Mucosa of descending colon (tissue), 3 donors: Measurements from ENCODE around the gene RPGRIP1. TPM values are rescaled to one million over a fixed set of nuclear protein-coding genes. Genes with fewer than 3 reads are reported as not detected.
"Not testable (repeated sequence)": the region's sequence is repeated elsewhere in the genome, so short reads cannot be mapped to it uniquely, and the experiment has no call there.

Experiments
- ATAC-seq: fragments of 200-7000 bp; cut with Tn5 transposase; one replicate; pipeline ENCODE4 v1.9.1; 2020; ENCODE audit warnings: mild to moderate bottlenecking, moderate library complexity
- DNase-seq, 3 donors: peaks; one replicate each; pipeline ENCODE4 v3.0.0-alpha.2; 2020
- H3K36me3 ChIP-seq: fragments of 200-600 bp; one replicate; pipeline ENCODE4 v1.8.0; 2021; ENCODE audit warnings: low read depth, mild to moderate bottlenecking
- H3K4me1 ChIP-seq: fragments of 200-600 bp; one replicate; pipeline ENCODE4 v1.8.0; 2021; ENCODE audit warnings: low read depth, mild to moderate bottlenecking
- H3K4me3 ChIP-seq: fragments of 200-600 bp; one replicate; pipeline ENCODE4 v1.8.0; 2021; ENCODE audit warnings: mild to moderate bottlenecking
- H3K9me3 ChIP-seq: fragments of 200-600 bp; one replicate; pipeline ENCODE4 v1.8.0; 2021; ENCODE audit warnings: mild to moderate bottlenecking
- intact Hi-C, 2 donors: fragments of 100-400 bp; cut with DNase I in 1 of 2; cut with micrococcal nuclease in 1 of 2; formaldehyde crosslinking; loops; one replicate each; pipeline versions ENCODE4 v1.11.0 to v1.11.1; 2022; cut with DNase I, micrococcal nuclease
- total RNA-seq, 3 donors: library from RNA; stranded (reverse); fragmentation: NEBNext Ultra II Directional in 2 of 3; extraction: Animal tissue kit (Norgen Biotek cat#: 25700) in 2 of 3; gene quantifications; one replicate each; pipeline versions ENCODE4 v1.2.1 to v1.2.4, GENCODE V29; 2021 to 2023
- TF ChIP-seq, protein P1 (sequence below): fragments of 200-600 bp; IDR thresholded peaks from one replicate; pipeline ENCODE4 v1.8.0; 2022; ENCODE audit warnings: antibody characterized with exemption, mild to moderate bottlenecking
- donor health status: DM: no; HTN: no; CAD: no; lungs with moderate emphysema.
- donor health status: DM: no; HTN: no; CAD: no.
- donor health status: DM: no; HTN: yes; CAD: no.

RPGRIP1 gene
- total RNA-seq, 3 donors from 2014 or later = 0.09 to 0.20 TPM; not detected in 1

DNA sequence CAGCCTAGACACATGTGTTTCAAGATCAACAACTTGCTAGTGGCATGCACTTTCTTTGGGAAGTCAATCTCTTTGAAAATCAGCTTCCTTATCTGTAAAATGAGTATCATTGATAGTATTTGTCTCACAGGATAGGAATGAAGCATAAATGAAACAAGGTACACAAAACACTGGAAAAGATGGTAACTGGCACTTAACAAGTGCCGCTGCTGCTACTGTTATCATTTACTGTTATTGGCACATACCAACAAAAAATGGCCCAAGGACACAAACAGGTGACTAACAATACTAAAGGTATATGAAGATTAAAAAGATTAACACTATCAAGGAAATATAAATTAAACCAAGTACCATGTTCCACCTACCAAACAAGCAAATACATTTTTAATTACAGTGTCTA, 31.5 kb upstream of the RPGRIP1 start:
- no peaks in the 10 kb centered on the region for H3K9me3 ChIP-seq
- H3K36me3 ChIP-seq = peaks cover 9% of the 10 kb centered on the region
- ATAC-seq = no peak
- no peak overlapping the region for H3K4me3 ChIP-seq
- intact Hi-C loops = no loop called here
- no peak for DNase-seq
- TF ChIP-seq, protein P1, sequence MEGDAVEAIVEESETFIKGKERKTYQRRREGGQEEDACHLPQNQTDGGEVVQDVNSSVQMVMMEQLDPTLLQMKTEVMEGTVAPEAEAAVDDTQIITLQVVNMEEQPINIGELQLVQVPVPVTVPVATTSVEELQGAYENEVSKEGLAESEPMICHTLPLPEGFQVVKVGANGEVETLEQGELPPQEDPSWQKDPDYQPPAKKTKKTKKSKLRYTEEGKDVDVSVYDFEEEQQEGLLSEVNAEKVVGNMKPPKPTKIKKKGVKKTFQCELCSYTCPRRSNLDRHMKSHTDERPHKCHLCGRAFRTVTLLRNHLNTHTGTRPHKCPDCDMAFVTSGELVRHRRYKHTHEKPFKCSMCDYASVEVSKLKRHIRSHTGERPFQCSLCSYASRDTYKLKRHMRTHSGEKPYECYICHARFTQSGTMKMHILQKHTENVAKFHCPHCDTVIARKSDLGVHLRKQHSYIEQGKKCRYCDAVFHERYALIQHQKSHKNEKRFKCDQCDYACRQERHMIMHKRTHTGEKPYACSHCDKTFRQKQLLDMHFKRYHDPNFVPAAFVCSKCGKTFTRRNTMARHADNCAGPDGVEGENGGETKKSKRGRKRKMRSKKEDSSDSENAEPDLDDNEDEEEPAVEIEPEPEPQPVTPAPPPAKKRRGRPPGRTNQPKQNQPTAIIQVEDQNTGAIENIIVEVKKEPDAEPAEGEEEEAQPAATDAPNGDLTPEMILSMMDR = no peak
- H3K4me1 ChIP-seq = no peaks in the 10 kb centered on the region

DNA sequence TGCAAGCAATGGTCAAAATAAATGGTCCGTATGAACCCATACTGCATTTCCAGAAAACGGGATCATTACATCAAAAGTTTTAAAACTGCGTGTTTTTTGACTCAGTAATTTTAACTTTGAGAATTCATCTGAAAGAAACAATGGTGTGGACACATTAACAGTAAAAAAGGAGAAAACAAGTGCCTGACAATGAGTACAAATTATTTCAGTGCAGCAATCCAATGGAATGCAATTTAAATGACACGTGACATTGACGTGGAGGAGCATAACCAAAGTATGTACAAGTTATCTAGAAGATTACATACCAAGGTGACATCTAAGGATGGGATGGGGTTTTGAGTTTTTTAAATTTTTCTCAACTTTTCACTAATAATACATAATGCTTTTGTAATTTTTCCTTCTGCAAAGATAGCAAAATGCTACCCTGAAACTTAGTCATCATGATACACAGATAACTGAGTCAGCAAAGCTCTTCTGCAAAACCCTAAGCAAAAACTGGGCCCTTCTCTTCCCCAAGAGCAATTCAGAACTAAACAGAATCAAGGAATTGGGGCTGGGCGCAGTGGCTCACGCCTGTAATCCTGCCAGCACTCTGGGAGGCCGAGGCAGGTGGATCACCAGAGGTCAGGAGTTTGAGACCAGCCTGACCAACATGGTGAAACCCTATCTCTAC, 31.0 kb upstream of the RPGRIP1 start:
- no peaks in the 10 kb centered on the region for H3K4me1 ChIP-seq

DNA sequence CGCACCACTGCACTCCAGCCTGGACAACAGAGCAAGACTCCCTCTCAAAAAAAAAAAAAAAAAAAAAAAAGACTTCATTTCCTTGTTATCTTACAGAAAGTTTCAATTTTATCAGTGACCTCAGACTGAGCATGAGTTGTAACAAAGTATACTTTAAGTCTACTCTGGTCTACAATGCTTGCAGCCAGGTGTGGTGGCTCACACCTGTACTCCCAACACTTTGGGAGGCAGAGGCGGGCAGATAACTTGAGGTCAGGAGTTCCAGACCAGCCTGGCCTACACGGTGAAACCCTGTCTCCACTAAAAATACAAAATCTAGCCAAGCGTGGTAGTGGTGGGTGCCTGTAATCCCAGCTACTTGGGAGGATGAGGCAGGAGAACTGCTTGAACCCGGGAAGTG, 28.7 kb upstream of the RPGRIP1 start:
- H3K4me3 ChIP-seq = no peak overlapping the region
- peaks cover 9% of the 10 kb centered on the region for H3K36me3 ChIP-seq
- H3K9me3 ChIP-seq = no peaks in the 10 kb centered on the region
- intact Hi-C loops = no loop called here
- TF ChIP-seq, protein P1 = no peak
- peaks cover 7% of the 10 kb centered on the region for H3K4me1 ChIP-seq
- no peak for DNase-seq
- ATAC-seq = no peak

More for the DNA sequence above, 31.0 kb upstream of the RPGRIP1 start:
- Histone ChIP-seq H3K36me3 (peaks cover 9% of the 10 kb centered on the region), H3K9me3 (no peaks in the 10 kb centered on the region), H3K4me3 (no peak overlapping the region)
- DNase-seq = no peak
- ATAC-seq = no peak
- intact Hi-C loops = no loop called here
- TF ChIP-seq, protein P1 = no peak

DNA sequence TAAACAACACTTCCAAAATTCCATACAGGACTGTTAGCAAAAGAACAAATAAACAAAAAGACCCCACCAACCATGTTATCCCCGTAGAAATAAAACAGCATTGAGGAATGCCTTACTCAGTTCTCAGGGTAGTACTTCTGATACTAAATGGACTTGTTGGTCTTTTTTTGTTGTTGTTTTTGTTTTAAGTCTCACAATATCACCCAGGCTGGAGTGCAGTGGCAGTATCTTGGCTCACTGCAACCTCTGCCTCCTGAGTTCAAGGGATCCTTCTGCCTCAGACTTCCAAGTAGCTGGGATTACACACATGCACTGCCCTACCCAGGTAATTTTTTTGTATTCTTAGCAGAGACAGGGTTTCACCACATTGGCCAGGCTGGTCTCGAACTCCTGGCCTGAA, 27.7 kb upstream of the RPGRIP1 start:
- DNase-seq = no peak
- no peak for ATAC-seq
- H3K4me3 ChIP-seq = no peak overlapping the region
- TF ChIP-seq, protein P1 = no peak
- peaks cover 9% of the 10 kb centered on the region for H3K36me3 ChIP-seq
- H3K4me1 ChIP-seq = peaks cover 7% of the 10 kb centered on the region
- no peaks in the 10 kb centered on the region for H3K9me3 ChIP-seq
- intact Hi-C loops = no loop called here

DNA sequence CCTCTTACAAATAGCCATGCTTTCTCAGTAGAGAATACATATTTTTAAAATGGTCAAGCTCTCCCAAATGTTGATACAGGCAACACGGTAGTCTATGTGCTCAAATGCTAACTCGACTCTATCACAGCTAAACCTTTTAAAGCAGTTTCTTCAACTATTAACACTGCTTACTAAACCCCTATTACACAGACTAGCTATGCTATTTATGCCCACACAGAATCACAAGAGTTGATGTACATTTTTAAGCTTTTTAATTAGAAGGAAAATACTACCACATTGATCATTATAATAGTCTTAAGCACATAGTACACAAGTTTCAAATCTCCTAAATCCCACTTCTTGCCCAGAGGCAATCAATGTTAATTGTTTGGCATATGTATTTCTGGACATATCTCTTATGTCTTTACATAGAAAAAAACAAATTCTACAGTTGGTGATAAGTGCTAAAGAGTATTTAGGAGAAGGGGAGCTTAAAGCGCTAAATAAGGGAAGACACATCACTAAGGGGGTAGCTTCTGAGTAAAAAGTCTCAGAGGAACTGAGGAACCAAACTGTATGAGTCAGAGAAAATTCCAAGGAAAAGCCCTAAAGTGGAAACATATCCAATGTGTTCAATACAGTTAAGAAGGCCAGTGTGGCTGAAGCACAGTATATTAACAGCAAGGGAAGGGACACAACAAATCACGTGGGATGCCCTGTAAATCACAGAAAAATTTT, 24.3 kb upstream of the RPGRIP1 start:
- H3K9me3 ChIP-seq = no peaks in the 10 kb centered on the region
- DNase-seq (no peak), ATAC-seq (peak; percentile 23)
- H3K36me3 ChIP-seq = peaks cover 8% of the 10 kb centered on the region
- TF ChIP-seq, protein P1 = no peak
- intact Hi-C loops = no loop called here
- H3K4me3 ChIP-seq = no peak overlapping the region
- H3K4me1 ChIP-seq = peaks cover 15% of the 10 kb centered on the region

DNA sequence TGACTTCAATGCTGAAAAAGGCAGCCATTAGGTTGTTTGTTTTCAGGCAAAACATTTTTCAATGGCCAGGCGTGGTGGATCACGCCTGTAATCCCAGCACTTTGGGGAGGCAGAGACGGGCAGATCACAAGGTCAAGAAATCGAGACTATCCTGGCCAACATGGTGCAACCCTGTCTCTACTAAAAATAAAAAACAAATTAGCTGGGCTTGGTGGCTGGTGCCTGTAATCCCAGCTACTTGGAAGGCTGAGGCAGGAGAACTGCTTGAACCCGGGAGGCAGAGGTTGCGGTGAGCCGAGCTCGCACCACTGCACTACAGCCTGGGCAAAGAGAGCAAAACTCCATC, 23.8 kb upstream of the RPGRIP1 start:
- DNase-seq, H3K9me3 ChIP-seq, H3K4me3 ChIP-seq, H3K36me3 ChIP-seq, ATAC-seq, intact Hi-C loops: not testable (repeated sequence)
- H3K4me1 ChIP-seq = peaks cover 15% of the 10 kb centered on the region
